Heart left ventricle (tissue), 16 donors: Measurements from ENCODE around the gene WBP1. TPM values are rescaled to one million over a fixed set of nuclear protein-coding genes. Genes with fewer than 3 reads are reported as not detected.

Source experiments
- ATAC-seq, 4 donors: fragments of 200-7000 bp; cut with Tn5 transposase; one replicate each; pipeline ENCODE4 v1.9.1; 2020 to 2022; ENCODE audit warnings: moderate library complexity in 4 of 4, mild to moderate bottlenecking in 3 of 4, moderate number of reproducible peaks in 1 of 4
- DNase-seq, 5 donors: peaks; one replicate each; pipeline ENCODE4 v3.0.0-alpha.2; 2020
- H3K27ac ChIP-seq, 12 donors: fragments of 200-600 bp; sonication (generic) in 4 of 12; one replicate each; pipeline versions ENCODE4 v1.5.0 to v1.8.0; 2016 to 2022; ENCODE audit warnings: mild to moderate bottlenecking in 2 of 12
- H3K27me3 ChIP-seq, 9 donors: fragments of 200-600 bp; sonication (generic) in 2 of 9; one replicate each; pipeline versions ENCODE4 v1.5.1 to v1.8.0; 2016 to 2022; ENCODE audit warnings: mild to moderate bottlenecking in 3 of 9
- H3K36me3 ChIP-seq, 9 donors: fragments of 200-600 bp; sonication (generic) in 2 of 9; one replicate each; pipeline versions ENCODE4 v1.5.0 to v1.8.0; 2018 to 2022; ENCODE audit warnings: mild to moderate bottlenecking in 2 of 9
- H3K4me1 ChIP-seq, 12 donors: fragments of 200-600 bp; sonication (generic) in 4 of 12; one replicate each; pipeline versions ENCODE4 v1.5.0 to v1.8.0; 2016 to 2022; ENCODE audit warnings: mild to moderate bottlenecking in 3 of 12
- H3K4me3 ChIP-seq, 12 donors: fragments of 200-600 bp; sonication (generic) in 4 of 12; one replicate each; pipeline versions ENCODE4 v1.5.0 to v1.8.0; 2017 to 2022; ENCODE audit warnings: mild to moderate bottlenecking in 9 of 12, moderate library complexity in 4 of 12
- H3K9me3 ChIP-seq, 12 donors: fragments of 200-600 bp; sonication (generic) in 4 of 12; one replicate each; pipeline versions ENCODE4 v1.5.0 to v1.8.0; 2016 to 2022; ENCODE audit warnings: mild to moderate bottlenecking in 1 of 12
- POLR2A ChIP-seq, 2 donors: fragments of 450-650 bp; IDR thresholded peaks; one replicate each; pipeline ENCODE4 v1.6.1; 2017; ENCODE audit warnings: antibody characterized with exemption in 2 of 2, mild to moderate bottlenecking in 2 of 2, moderate library complexity in 2 of 2
- WGBS, 4 donors: extraction: QIAGEN DNeasy Blood & Tissue Kit in 2 of 4; methylation state at CpG; one replicate each; pipeline versions ENCODE4 v1.1.5 to v1.1.7; 2013 to 2018; 5-methylcytosine and 5-hydroxymethylcytosine counted together
- intact Hi-C, 10 donors: fragments of 100-400 bp; cut with DNase I; formaldehyde crosslinking; loops; one replicate each; pipeline versions ENCODE4 v1.11.1 to v1.14.2; 2022
- polyA plus RNA-seq, 2 donors: library from polyadenylated mRNA; stranded (reverse); fragments of 200-250 nt; gene quantifications; one replicate each; pipeline ENCODE4 v1.2.3, GENCODE V29; 2013
- total RNA-seq, 9 donors: library from RNA; depleted of rRNA in 2 of 9; stranded (reverse); fragments of >200 nt in 2 of 9; fragmentation: NEBNext Ultra II Directional in 3 of 9; extraction: Animal tissue kit (Norgen Biotek cat#: 25700) in 3 of 9; gene quantifications; one replicate each; pipeline versions ENCODE4 v1.1.0 to v1.2.4, GENCODE V29; 2016 to 2023
- TF ChIP-seq, protein P1 (sequence below), 12 donors: fragments of 200-600 bp; sonication (generic) in 4 of 12; IDR thresholded peaks; one replicate each; pipeline versions ENCODE4 v1.5.0 to v1.8.0; 2018 to 2022; ENCODE audit warnings: antibody characterized with exemption in 12 of 12, mild to moderate bottlenecking in 5 of 12
- donor health status: ischemic (EF 13 %, LVEDD 7.1; RV severe dilation, severe dysfunction).
- donor health status: healthy with polysubstance abuse.
- donor health status: DM: no; HTN: yes; CAD: no.
- donor health status: DM: no; HTN: no; CAD: no.
- donor health status: ischemic (EF 25% LVEDD 6.9; RV normal size, moderate dysfunction).
- donor health status: ischemic (EF 25% LVEDD 5.7; RV mildly dilated, moderate dysfunction).
- donor health status: healthy.
- donor health status: DM: yes; HTN: yes; CAD: no.
- donor health status: ischemic (EF 35%, LVEDD 5.7; RV mildly dilated, moderate dysfunction).
- donor health status: nonischemic (EF 11% LVEDD 7.7; RV severe dilation, severe dysfunction).
- donor health status: DM: yes; HTN: yes; CAD: no.
- donor health status: PGD.
- donor health status: ischemic (EF 29% LVEDD 5.4; RV normal size, mild dysfunction).
- donor health status: nonischemic (EF 23%, LVEDD 6.1; RV moderate dilation, normal function).

Gene WBP1
- total and polyA plus RNA-seq, 11 donors: 29.0 to 58.4 (median 42.4) TPM

- peaks cover 0 to 9% (median 0%) of the 10 kb centered on the region in 12 donors for H3K4me1 ChIP-seq
- H3K27me3 ChIP-seq: peaks cover 0 to 8% (median 0%) of the 10 kb centered on the region in 9 donors
- no peaks in the 10 kb centered on the region for H3K36me3 ChIP-seq
- no peak for TF ChIP-seq POLR2A (IDR thresholded peaks at IDR 0.05)
- TF ChIP-seq, protein P1, sequence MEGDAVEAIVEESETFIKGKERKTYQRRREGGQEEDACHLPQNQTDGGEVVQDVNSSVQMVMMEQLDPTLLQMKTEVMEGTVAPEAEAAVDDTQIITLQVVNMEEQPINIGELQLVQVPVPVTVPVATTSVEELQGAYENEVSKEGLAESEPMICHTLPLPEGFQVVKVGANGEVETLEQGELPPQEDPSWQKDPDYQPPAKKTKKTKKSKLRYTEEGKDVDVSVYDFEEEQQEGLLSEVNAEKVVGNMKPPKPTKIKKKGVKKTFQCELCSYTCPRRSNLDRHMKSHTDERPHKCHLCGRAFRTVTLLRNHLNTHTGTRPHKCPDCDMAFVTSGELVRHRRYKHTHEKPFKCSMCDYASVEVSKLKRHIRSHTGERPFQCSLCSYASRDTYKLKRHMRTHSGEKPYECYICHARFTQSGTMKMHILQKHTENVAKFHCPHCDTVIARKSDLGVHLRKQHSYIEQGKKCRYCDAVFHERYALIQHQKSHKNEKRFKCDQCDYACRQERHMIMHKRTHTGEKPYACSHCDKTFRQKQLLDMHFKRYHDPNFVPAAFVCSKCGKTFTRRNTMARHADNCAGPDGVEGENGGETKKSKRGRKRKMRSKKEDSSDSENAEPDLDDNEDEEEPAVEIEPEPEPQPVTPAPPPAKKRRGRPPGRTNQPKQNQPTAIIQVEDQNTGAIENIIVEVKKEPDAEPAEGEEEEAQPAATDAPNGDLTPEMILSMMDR (IDR thresholded peaks at IDR 0.05): no peak
- no peak for DNase-seq
- no peak overlapping the region for H3K4me3 ChIP-seq
- no peak for ATAC-seq
- no peaks in the 10 kb centered on the region for H3K9me3 ChIP-seq
- intact Hi-C loops: no loop called here
- WGBS, 4 donors: 87 to 91% (median 89%) methylated on average over 5 of the region's 5 CpGs
- no peak overlapping the region for H3K27ac ChIP-seq
These were observed 10.8 kb upstream of the WBP1 start for GRCh38 chr2:74447230-74447999.

DNA sequence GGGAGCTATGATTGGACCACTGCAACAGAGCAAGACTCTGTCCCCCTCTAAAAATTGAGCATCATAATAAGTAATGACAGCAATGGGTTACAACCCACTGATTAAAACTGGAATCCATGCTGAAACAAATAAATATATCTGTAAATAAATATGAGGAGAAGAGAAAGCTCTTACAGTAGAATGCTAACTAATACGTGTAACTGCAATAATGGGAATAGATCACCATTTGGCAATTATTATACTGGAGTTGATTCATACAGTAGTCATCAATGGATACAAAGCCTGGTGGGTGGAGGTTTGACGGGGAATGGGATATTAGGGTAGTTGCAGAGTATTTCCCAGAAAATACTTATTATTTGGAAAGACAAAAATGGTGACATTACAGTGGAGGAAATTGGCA lies 9.5 kb upstream of the WBP1 start:
- Histone ChIP-seq H3K27ac (no peak overlapping the region), H3K4me1 (peaks cover 0 to 9% (median 0%) of the 10 kb centered on the region in 12 donors), H3K4me3 (no peak overlapping the region), H3K27me3 (peaks cover 0 to 2% (median 0%) of the 10 kb centered on the region in 9 donors), H3K36me3 (no peaks in the 10 kb centered on the region), H3K9me3 (no peaks in the 10 kb centered on the region)
- TF ChIP-seq, protein P1 (IDR thresholded peaks at IDR 0.05): no peak
- no peak for TF ChIP-seq POLR2A (IDR thresholded peaks at IDR 0.05)
- WGBS, 4 donors: 81 to 88% (median 86%) methylated on average over 2 of the region's 2 CpGs
- intact Hi-C loops: no loop called here
- no peak for DNase-seq
- no peak for ATAC-seq

DNA sequence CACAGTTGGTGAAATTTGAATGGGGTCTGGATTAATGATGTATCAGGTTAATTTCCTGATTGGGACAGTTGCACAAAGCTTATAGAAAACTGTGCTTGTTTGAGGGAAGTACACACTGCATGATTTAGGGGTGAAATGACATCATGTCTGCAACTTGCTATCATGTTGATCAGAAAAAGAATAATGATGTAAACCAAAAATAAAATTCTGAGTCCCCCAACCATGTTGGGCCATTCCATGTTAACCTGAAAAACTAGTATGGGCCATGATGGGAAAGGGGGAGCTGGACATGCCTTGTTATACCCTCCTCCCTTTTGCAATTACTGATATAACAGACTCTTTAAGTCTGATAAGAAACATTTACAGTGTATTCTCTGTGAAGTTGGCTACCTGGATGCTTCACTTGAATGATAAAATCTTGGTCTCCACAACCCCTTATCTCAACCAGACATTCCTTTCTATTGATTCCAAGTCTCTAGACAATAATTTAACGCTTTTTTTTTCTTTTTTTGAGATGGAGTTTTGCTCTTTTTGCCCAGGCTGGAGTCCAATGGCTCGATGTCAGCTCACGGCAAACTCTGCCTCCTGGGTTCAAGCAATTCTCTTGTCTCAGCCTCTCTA lies 7.6 kb upstream of the WBP1 start:
- WGBS, 4 donors: 79 to 84% (median 81%) methylated on average over 3 of the region's 3 CpGs
- H3K9me3 ChIP-seq: no peaks in the 10 kb centered on the region
- ATAC-seq (no peak), DNase-seq (no peak)
- no peak overlapping the region for H3K4me3 ChIP-seq
- intact Hi-C loops: no loop called here
- no peak for TF ChIP-seq POLR2A (IDR thresholded peaks at IDR 0.05)
- TF ChIP-seq, protein P1 (IDR thresholded peaks at IDR 0.05): no peak
- H3K36me3 ChIP-seq: no peaks in the 10 kb centered on the region
- H3K27ac ChIP-seq: no peak overlapping the region
- peaks cover 5 to 13% (median 9%) of the 10 kb centered on the region in 12 donors for H3K4me1 ChIP-seq
- H3K27me3 ChIP-seq: no peaks in the 10 kb centered on the region
